Right lobe of liver (tissue), 6 donors: ENCODE measurements around the gene BACE1-AS. TPM values are rescaled to one million over a fixed set of nuclear protein-coding genes. Genes with fewer than 3 reads are reported as not detected.

Experiments
- ATAC-seq, 4 donors: fragments of 200-7000 bp; cut with Tn5 transposase; one replicate each; pipeline ENCODE4 v1.9.1; 2020; ENCODE audit warnings: mild to moderate bottlenecking in 4 of 4, moderate library complexity in 4 of 4
- DNase-seq, 3 donors: peaks; one replicate each; pipeline ENCODE4 v3.0.0-alpha.2; 2020
- H3K27ac ChIP-seq, 3 donors: fragments of 200-600 bp; one replicate each; pipeline ENCODE4 v1.8.0; 2022
- H3K27me3 ChIP-seq, 2 donors: fragments of 200-600 bp; one replicate each; pipeline ENCODE4 v1.8.0; 2022
- H3K36me3 ChIP-seq, 4 donors: fragments of 200-600 bp; sonication (generic) in 1 of 4; one replicate each; pipeline versions ENCODE4 v1.5.1 to v1.8.0; 2017 to 2022; ENCODE audit warnings: control low read depth in 1 of 4
- H3K4me1 ChIP-seq, 4 donors: fragments of 200-600 bp; sonication (generic) in 1 of 4; one replicate each; pipeline versions ENCODE4 v1.5.1 to v1.8.0; 2017 to 2022; ENCODE audit warnings: control low read depth in 1 of 4
- H3K4me3 ChIP-seq, 3 donors: fragments of 200-600 bp; one replicate each; pipeline ENCODE4 v1.8.0; 2022
- H3K9me3 ChIP-seq, 4 donors: fragments of 200-600 bp; sonication (generic) in 1 of 4; one replicate each; pipeline versions ENCODE4 v1.5.1 to v1.8.0; 2017 to 2022; ENCODE audit warnings: control low read depth in 1 of 4
- POLR2A ChIP-seq: fragments of 450-650 bp; IDR thresholded peaks from one replicate; pipeline ENCODE4 v1.6.1; 2017; ENCODE audit warnings: antibody characterized with exemption, mild to moderate bottlenecking
- WGBS: methylation state at CpG from one replicate; pipeline ENCODE4 v1.1.6; 2018; ENCODE audit warnings: low coverage, low lambda C conversion rate; ENCODE audit not compliant: insufficient coverage; ENCODE audit errors: missing lambda C conversion rate; 5-methylcytosine and 5-hydroxymethylcytosine counted together
- intact Hi-C, 2 donors: fragments of 100-400 bp; cut with DNase I; formaldehyde crosslinking; loops; one replicate each; pipeline versions ENCODE4 v1.11.2 to v1.14.1; 2022
- small RNA-seq, 2 experiments: library from RNA; depleted of rRNA; stranded (forward); fragments of <200 nt; gene quantifications; one replicate each; pipeline ENCODE3, GENCODE V24; 2016
- total RNA-seq, 6 experiments: library from RNA; depleted of rRNA in 2 of 6; stranded (reverse); fragments of >200 nt in 2 of 6; fragmentation: NEBNext Ultra II Directional in 3 of 6; extraction: Animal tissue kit (Norgen Biotek cat#: 25700) in 3 of 6; gene quantifications; one replicate each; pipeline versions ENCODE4 v1.1.0 to v1.2.4, GENCODE V29; 2016 to 2023
- TF ChIP-seq, protein P1 (sequence below), 4 donors: fragments of 200-600 bp in 3 of 4; fragments of 450-650 bp in 1 of 4; IDR thresholded peaks; one replicate each; pipeline versions ENCODE4 v1.5.1 to v1.8.0; 2016 to 2022; ENCODE audit warnings: antibody characterized with exemption in 4 of 4, mild to moderate bottlenecking in 2 of 4
- donor health status: DM: no; HTN: yes; CAD: no.
- donor health status: DM: no; HTN: no; CAD: no.
- donor health status: DM: no; HTN: no; CAD: no.
- donor health status: DM: no; HTN: yes; CAD: no.
- donor health status: DM: no; HTN: yes; CAD: no.

Gene BACE1-AS
- total RNA-seq, 6 experiments from 2014 or later = 0.75 to 2.9 (median 2.1) TPM

DNA sequence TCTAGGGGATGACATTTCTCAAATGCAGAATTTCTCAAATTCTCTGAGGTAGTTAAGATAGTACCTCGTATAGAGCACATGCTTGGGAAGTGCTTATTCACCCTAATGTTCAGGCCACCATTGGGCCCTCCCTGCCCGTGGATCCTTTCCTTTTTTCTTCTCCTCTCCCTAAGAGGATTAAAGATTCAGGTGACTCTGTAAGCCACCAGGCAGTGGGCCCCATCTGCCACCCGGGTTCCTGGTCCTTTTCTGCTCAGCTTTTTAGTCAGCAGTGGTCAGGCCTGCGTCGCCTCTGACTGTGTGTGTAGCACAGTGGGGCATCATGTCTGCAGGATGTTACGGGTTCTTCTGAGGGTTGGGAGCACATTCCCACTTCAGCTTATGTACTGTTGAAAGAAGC is 43.8 kb downstream of the BACE1-AS start:
- no peak for TF ChIP-seq POLR2A
- TF ChIP-seq, protein P1, sequence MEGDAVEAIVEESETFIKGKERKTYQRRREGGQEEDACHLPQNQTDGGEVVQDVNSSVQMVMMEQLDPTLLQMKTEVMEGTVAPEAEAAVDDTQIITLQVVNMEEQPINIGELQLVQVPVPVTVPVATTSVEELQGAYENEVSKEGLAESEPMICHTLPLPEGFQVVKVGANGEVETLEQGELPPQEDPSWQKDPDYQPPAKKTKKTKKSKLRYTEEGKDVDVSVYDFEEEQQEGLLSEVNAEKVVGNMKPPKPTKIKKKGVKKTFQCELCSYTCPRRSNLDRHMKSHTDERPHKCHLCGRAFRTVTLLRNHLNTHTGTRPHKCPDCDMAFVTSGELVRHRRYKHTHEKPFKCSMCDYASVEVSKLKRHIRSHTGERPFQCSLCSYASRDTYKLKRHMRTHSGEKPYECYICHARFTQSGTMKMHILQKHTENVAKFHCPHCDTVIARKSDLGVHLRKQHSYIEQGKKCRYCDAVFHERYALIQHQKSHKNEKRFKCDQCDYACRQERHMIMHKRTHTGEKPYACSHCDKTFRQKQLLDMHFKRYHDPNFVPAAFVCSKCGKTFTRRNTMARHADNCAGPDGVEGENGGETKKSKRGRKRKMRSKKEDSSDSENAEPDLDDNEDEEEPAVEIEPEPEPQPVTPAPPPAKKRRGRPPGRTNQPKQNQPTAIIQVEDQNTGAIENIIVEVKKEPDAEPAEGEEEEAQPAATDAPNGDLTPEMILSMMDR (IDR thresholded peaks at IDR 0.05) = no peak
- DNase-seq (no peak), ATAC-seq (no peak)
- no peak overlapping the region for H3K27ac ChIP-seq
- no peaks in the 10 kb centered on the region for H3K9me3 ChIP-seq
- no peaks in the 10 kb centered on the region for H3K27me3 ChIP-seq
- WGBS = 95% methylated on average over 4 of the region's 6 CpGs
- peaks cover 0 to 5% (median 0%) of the 10 kb centered on the region in 4 donors for H3K4me1 ChIP-seq
- intact Hi-C loops = no loop called here
- H3K36me3 ChIP-seq = peaks cover 0 to 3% (median 0%) of the 10 kb centered on the region in 4 donors
- H3K4me3 ChIP-seq = no peak overlapping the region

DNA sequence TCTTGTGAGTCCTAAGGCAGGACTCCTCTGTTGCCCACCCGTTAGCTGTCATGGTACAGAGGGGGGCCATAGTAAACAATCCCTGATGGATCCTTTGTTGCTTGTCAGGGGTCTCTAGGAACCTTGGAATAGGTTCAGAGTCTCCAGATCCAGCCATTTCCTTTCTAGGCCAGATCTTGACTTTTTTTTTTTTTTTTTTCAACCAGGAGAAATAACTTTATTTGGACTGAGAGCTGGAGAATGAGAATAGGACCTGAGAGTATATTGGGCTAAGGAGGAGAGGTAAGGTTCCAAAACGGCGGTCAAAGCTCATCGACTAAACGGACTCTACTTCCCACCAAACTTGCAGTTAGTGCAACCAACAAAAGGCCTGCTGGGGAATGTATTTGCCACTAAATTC is 44.3 kb downstream of the BACE1-AS start:
- ATAC-seq (no peak), DNase-seq (no peak)
- H3K4me3 ChIP-seq = no peak overlapping the region
- no peaks in the 10 kb centered on the region for H3K27me3 ChIP-seq
- intact Hi-C loops = no loop called here
- 94% methylated on average over 5 of the region's 5 CpGs for WGBS
- H3K36me3 ChIP-seq = peaks cover 0 to 3% (median 1%) of the 10 kb centered on the region in 4 donors
- H3K4me1 ChIP-seq = peaks cover 0 to 5% (median 0%) of the 10 kb centered on the region in 4 donors
- no peak overlapping the region for H3K27ac ChIP-seq
- no peak for TF ChIP-seq POLR2A
- TF ChIP-seq, protein P1 (IDR thresholded peaks at IDR 0.05) = no peak
- no peaks in the 10 kb centered on the region for H3K9me3 ChIP-seq

DNA sequence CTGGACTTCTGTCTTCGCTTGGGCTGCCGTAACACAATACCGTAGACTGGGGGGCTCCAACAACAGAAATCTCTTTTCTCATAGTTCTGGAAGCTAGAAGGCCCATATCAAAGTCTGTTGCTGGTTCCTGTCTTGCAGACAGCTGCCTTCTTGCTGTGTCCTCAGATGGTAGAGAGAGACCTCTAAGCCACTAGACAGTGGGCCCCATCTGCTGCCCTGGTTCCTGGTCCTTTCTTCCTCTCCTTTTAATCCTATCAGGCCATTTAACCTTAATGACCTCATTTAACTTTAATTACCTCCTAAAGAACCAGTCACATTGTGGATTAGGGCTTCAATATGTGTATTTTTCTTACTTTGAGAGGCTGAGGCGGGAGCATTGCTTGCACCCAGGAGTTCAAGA is 45.9 kb downstream of the BACE1-AS start:
- peaks cover 0 to 5% (median 0%) of the 10 kb centered on the region in 4 donors for H3K4me1 ChIP-seq
- no peak overlapping the region for H3K27ac ChIP-seq
- H3K36me3 ChIP-seq = peaks cover 0 to 3% (median 1%) of the 10 kb centered on the region in 4 donors
- no peak for ATAC-seq
- H3K27me3 ChIP-seq = no peaks in the 10 kb centered on the region
- H3K4me3 ChIP-seq = no peak overlapping the region
- intact Hi-C loops = no loop called here
- 96% methylated on average over 3 of the region's 4 CpGs for WGBS
- DNase-seq = no peak
- TF ChIP-seq POLR2A = no peak
- TF ChIP-seq, protein P1 (IDR thresholded peaks at IDR 0.05) = no peak
- H3K9me3 ChIP-seq = no peaks in the 10 kb centered on the region

Small RNA genes lying within 50 kb of the gene (small RNA-seq; reads per million reads assigned to genes)
- gene RF00564 = 0 reads per million in 2 experiments

Other genes with a start within 250 kb of the BACE1-AS start
- 10 to 100 TPM; 22.0 to 35.4 (median 26.8) TPM for gene SIK3, start 192.9 kb upstream of the BACE1-AS start, total RNA-seq
- gene PAFAH1B2, start 147.1 kb upstream of the BACE1-AS start, total RNA-seq = 10 to 100 TPM; 22.2 to 39.1 (median 29.3) TPM
- 10 to 100 TPM; 24.6 to 49.9 (median 35.5) TPM for gene SIDT2, start 112.6 kb upstream of the BACE1-AS start, total RNA-seq
- 100 to 1,000 TPM in 4 of 6 experiments, 10 to 100 TPM in 2; 41.2 to 158 (median 112) TPM for gene TAGLN, start 92.0 kb upstream of the BACE1-AS start, total RNA-seq
- 10 to 100 TPM; 19.3 to 28.5 (median 25.8) TPM for gene PCSK7, start 59.3 kb upstream of the BACE1-AS start, total RNA-seq
- 1 to 10 TPM; 5.6 to 9.4 (median 7.3) TPM for gene RNF214, start 58.7 kb upstream of the BACE1-AS start, total RNA-seq
- 10 to 100 TPM; 19.2 to 42.8 (median 23.7) TPM for gene BACE1, start 24.9 kb downstream of the BACE1-AS start, total RNA-seq
- 10 to 100 TPM in 2 of 6 experiments, 1 to 10 TPM in 4; 7.2 to 11.2 (median 8.6) TPM for gene CEP164, start 36.5 kb downstream of the BACE1-AS start, total RNA-seq